H4 (cell line): Measurements from ENCODE around the gene FOSB. TPM values are rescaled to one million over a fixed set of nuclear protein-coding genes. Genes with fewer than 3 reads are reported as not detected.
A peak's percentile ranks its signal among the peaks of the same experiment; 100 is the strongest.
"Not testable (repeated sequence)": the region's sequence is repeated elsewhere in the genome, so short reads cannot be mapped to it uniquely, and the experiment has no call there.

ENCODE experiments used
- DNase-seq: peaks from one replicate; pipeline ENCODE4 v3.0.0-alpha.2; 2015; ENCODE audit warnings: low spot score
- total RNA-seq: library from RNA; depleted of rRNA; stranded (reverse); fragments of >200 nt; shearing (Covaris generic); gene quantifications from 2 replicates; pipeline ENCODE4 v1.2.3, GENCODE V29; 2014

Gene FOSB
- total RNA-seq, 1 experiment from 2014 or later, result 1.2 TPM

- DNase-seq, result peak; percentile 82
Observed at GRCh38 chr19:45506246-45506988, 38.6 kb downstream of the FOSB start.

GRCh38 chr19:45506989-45507871, 39.4 kb downstream of the FOSB start, which contains the start of gene VASP:
VASP (plus strand) TSS chr19:45507479; CDS start chr19:45507772, 293 bp downstream.
- DNase-seq, result peak; percentile 83

GRCh38 chr19:45507872-45508416, 40.1 kb downstream of the FOSB start:
- no peak for DNase-seq

- no peak for DNase-seq
Observed at GRCh38 chr19:45508417-45508860, 40.6 kb downstream of the FOSB start.

GRCh38 chr19:45508861-45509691, 41.3 kb downstream of the FOSB start:
- DNase-seq, result peak; percentile 67

GRCh38 chr19:45509692-45510015, 41.9 kb downstream of the FOSB start:
- no peak for DNase-seq

- not testable (repeated sequence) for DNase-seq
Observed at GRCh38 chr19:45510352-45510751, 42.6 kb downstream of the FOSB start.

- DNase-seq, result no peak
Observed at GRCh38 chr19:45511074-45511473, 43.3 kb downstream of the FOSB start.

GRCh38 chr19:45512881-45513483, 45.2 kb downstream of the FOSB start:
- DNase-seq, result no peak

GRCh38 chr19:45514376-45515051, 46.7 kb downstream of the FOSB start:
- DNase-seq, result no peak

- no peak for DNase-seq
Observed at GRCh38 chr19:45515081-45515624, 47.4 kb downstream of the FOSB start.

- no peak for DNase-seq
Observed at GRCh38 chr19:45515807-45516401, 48.1 kb downstream of the FOSB start.

GRCh38 chr19:45517238-45517637, 49.4 kb downstream of the FOSB start:
- no peak for DNase-seq

- DNase-seq, result no peak
Observed at GRCh38 chr19:45517641-45518468, 50.1 kb downstream of the FOSB start.

- no peak for DNase-seq
Observed at GRCh38 chr19:45518469-45518826, 50.7 kb downstream of the FOSB start.

GRCh38 chr19:45522010-45522941, 54.5 kb downstream of the FOSB start:
- no peak for DNase-seq

GRCh38 chr19:45523642-45524256, 56.0 kb downstream of the FOSB start:
- peak; percentile 71 for DNase-seq
